B cell (primary cell): ENCODE measurements around the gene CEPT1. TPM values are rescaled to one million over a fixed set of nuclear protein-coding genes. Genes with fewer than 3 reads are reported as not detected.
A peak's percentile ranks its signal among the peaks of the same experiment; 100 is the strongest.

Experiments
- ATAC-seq: fragments of 200-7000 bp; cut with Tn5 transposase; one replicate; pipeline ENCODE4 v1.10.0; 2021; ENCODE audit warnings: low read depth, mild to moderate bottlenecking, moderate number of reproducible peaks, moderate library complexity
- CTCF ChIA-PET: fragments of 350-600 bp; sonication (Branson Sonifier 250); formaldehyde crosslinking; loops from one replicate; lab custom pipeline; 2021; ENCODE audit warnings: antibody characterized with exemption, inconsistent platforms; lab: Charles Lee
- POLR2A ChIA-PET: fragments of 350-600 bp; sonication (Branson Sonifier 250); formaldehyde crosslinking; loops from one replicate; lab custom pipeline; 2021; ENCODE audit warnings: antibody characterized with exemption; lab: Charles Lee
- DNase-seq: peaks from one replicate; pipeline ENCODE4 v3.0.0; 2013
- H2AFZ ChIP-seq: 2 replicates; pipeline ENCODE4 v1.6.1; 2012; ENCODE audit warnings: mild to moderate bottlenecking, low read depth, low read length; ENCODE audit not compliant: insufficient read depth, poor library complexity, severe bottlenecking
- H3K27ac ChIP-seq, 2 donors: 1 replicate in 1 of 2; 2 replicates in 1 of 2; pipeline ENCODE4 v1.5.1; 2012 to 2013; ENCODE audit warnings: low read length in 2 of 2, mild to moderate bottlenecking in 2 of 2, moderate library complexity in 1 of 2
- H3K27me3 ChIP-seq, 4 experiments: fragments of 200-600 bp in 1 of 4; sonication (generic) in 1 of 4; replicated peaks in 1 of 4; 1 replicate in 2 of 4; 2 replicates in 2 of 4; pipeline versions ENCODE4 v1.6.1 to v1.7.0; 2013 to 2016; ENCODE audit warnings: low read length in 3 of 4, mild to moderate bottlenecking in 2 of 4, mixed read lengths in 1 of 4, moderate library complexity in 1 of 4; ENCODE audit not compliant: insufficient read depth in 4 of 4, control insufficient read depth in 3 of 4; ENCODE audit errors: control extremely low read depth in 1 of 4
- H3K36me3 ChIP-seq, 2 experiments: replicated peaks in 1 of 2; 1 replicate in 1 of 2; 2 replicates in 1 of 2; pipeline versions ENCODE4 v1.6.1 to v1.7.1; 2013; ENCODE audit warnings: low read length in 1 of 2; ENCODE audit not compliant: insufficient read depth in 2 of 2, control insufficient read depth in 1 of 2; ENCODE audit errors: control extremely low read depth in 1 of 2, extremely low read depth in 1 of 2
- H3K4me1 ChIP-seq, 2 donors: fragments of 200-600 bp in 1 of 2; sonication (generic) in 1 of 2; 1 replicate in 1 of 2; 2 replicates in 1 of 2; pipeline versions ENCODE4 v1.5.1 to v1.6.1; 2013 to 2017; ENCODE audit warnings: low read length in 2 of 2; ENCODE audit not compliant: control insufficient read depth in 2 of 2, insufficient read depth in 2 of 2
- H3K4me2 ChIP-seq: replicated peaks from 2 replicates; pipeline ENCODE3; 2012; ENCODE audit warnings: mild to moderate bottlenecking, low read depth, low read length; ENCODE audit not compliant: poor library complexity, severe bottlenecking
- H3K4me3 ChIP-seq, 5 experiments: fragments of 200-600 bp in 1 of 5; sonication (generic) in 1 of 5; 1 replicate in 3 of 5; 2 replicates in 2 of 5; pipeline versions ENCODE4 v1.5.1 to v1.7.0; 2011 to 2016; ENCODE audit warnings: low read length in 4 of 5, mild to moderate bottlenecking in 4 of 5, low read depth in 2 of 5, control low read depth in 1 of 5, moderate library complexity in 1 of 5; ENCODE audit not compliant: insufficient read depth in 1 of 5; ENCODE audit errors: control extremely low read depth in 1 of 5, extremely low read depth in 1 of 5
- H3K79me2 ChIP-seq: fragments of 200-600 bp; sonication (generic); one replicate; pipeline ENCODE4 v1.6.0; 2016; ENCODE audit warnings: low read length; ENCODE audit not compliant: control insufficient read depth, insufficient read depth
- H3K9ac ChIP-seq: fragments of 200-600 bp; sonication (generic); 2 replicates; pipeline ENCODE4 v1.6.1; 2017; ENCODE audit warnings: mild to moderate bottlenecking, low read length, moderate library complexity
- H3K9me3 ChIP-seq, 3 donors: one replicate each; pipeline versions ENCODE4 v1.6.1 to v1.7.1; 2013; ENCODE audit warnings: low read length in 2 of 3; ENCODE audit not compliant: control insufficient read depth in 2 of 3, insufficient read depth in 1 of 3; ENCODE audit errors: control extremely low read depth in 1 of 3
- H4K20me1 ChIP-seq: 2 replicates; pipeline ENCODE4 v1.6.0; 2012; ENCODE audit warnings: mild to moderate bottlenecking, low read length; ENCODE audit not compliant: insufficient read depth, control insufficient read depth, poor library complexity, severe bottlenecking
- H3K27ac Mint-ChIP-seq: one replicate; pipeline ENCODE4 v1.8.0; 2021; ENCODE audit warnings: mixed read lengths
- H3K27me3 Mint-ChIP-seq: one replicate; pipeline ENCODE4 v1.8.0; 2021; ENCODE audit warnings: mixed read lengths
- H3K4me1 Mint-ChIP-seq: one replicate; pipeline ENCODE4 v1.8.0; 2021; ENCODE audit warnings: mixed read lengths
- H3K4me3 Mint-ChIP-seq: one replicate; pipeline ENCODE4 v1.8.0; 2021; ENCODE audit warnings: mixed read lengths
- H3K9me3 Mint-ChIP-seq: one replicate; pipeline ENCODE4 v1.8.0; 2022; ENCODE audit warnings: mixed read lengths; ENCODE audit not compliant: insufficient read depth
- CTCF ChIP-seq: fragments of 200-600 bp; IDR thresholded peaks from one replicate; pipeline ENCODE4 v1.8.0; 2022; ENCODE audit warnings: antibody characterized with exemption, mild to moderate bottlenecking
- EZH2 ChIP-seq: IDR thresholded peaks from 2 replicates; pipeline ENCODE4 v1.6.1; 2012; ENCODE audit warnings: borderline replicate concordance, low read depth, mild to moderate bottlenecking, moderate library complexity, low read length; ENCODE audit not compliant: insufficient read depth, poor library complexity, severe bottlenecking
- WGBS: methylation state at CpG from one replicate; pipeline ENCODE4 v1.1.5; 2013; ENCODE audit warnings: missing lambda C conversion rate; ENCODE audit not compliant: insufficient coverage; 5-methylcytosine and 5-hydroxymethylcytosine counted together
- intact Hi-C: fragments of 100-400 bp; cut with micrococcal nuclease; formaldehyde crosslinking; loops from one replicate; pipeline ENCODE4 v1.10.0; 2022
- polyA plus RNA-seq: library from polyadenylated mRNA; depleted of rRNA; stranded (reverse); fragments of >200 nt; gene quantifications from 2 replicates; pipeline ENCODE4 v1.2.3, GENCODE V29; 2012
- total RNA-seq, 2 donors: library from RNA; stranded (reverse); fragments of 120-200 nt in 1 of 2; gene quantifications; 1 replicate in 1 of 2; 2 replicates in 1 of 2; pipeline versions ENCODE4 v1.2.3 to v1.2.4, GENCODE V29; 2013 to 2022

The CEPT1 gene
- total and polyA plus RNA-seq, 2 donors (not counting 1 experiment from before 2014, with no cell fraction given), result 47.1 to 83.5 TPM

- intact Hi-C loops, result loop anchor here (10.0 kb wide), 1 partner anchor 424 kb away; no protein-coding TSS in a partner anchor
- DNase-seq (no peak), ATAC-seq (no peak)
- Mint-ChIP-seq H3K27me3 (no peaks in the 10 kb centered on the region), H3K4me3 (no peak overlapping the region), H3K4me1 (peaks cover 60% of the 10 kb centered on the region), H3K27ac (peak overlapping the region; percentile 7), H3K9me3 (peaks cover under 1% of the 10 kb centered on the region)
- H3K9me3 ChIP-seq, result no peaks in the 10 kb centered on the region
- H3K4me2 ChIP-seq, result no peak overlapping the region
- H3K4me3 ChIP-seq, result no peak overlapping the region
- no peaks in the 10 kb centered on the region for H3K36me3 ChIP-seq
- no peak for TF ChIP-seq CTCF
- no peak for TF ChIP-seq EZH2
- 88% methylated on average over 1 of the region's 1 CpG for WGBS
- ChIA-PET POLR2A (interaction anchor here (0.6 kb wide), 1 partner anchor 12 kb away, joined by 11 read pairs; no protein-coding TSS in a partner anchor), CTCF (interaction anchor here (3.0 kb wide), 1 partner anchor 14 kb away, joined by 17 read pairs; no protein-coding TSS in a partner anchor)
- H3K79me2 ChIP-seq, result peaks cover 2% of the 10 kb centered on the region
- H3K27ac ChIP-seq, result no peak overlapping the region
- no peaks in the 10 kb centered on the region for H4K20me1 ChIP-seq
- no peak overlapping the region for H3K9ac ChIP-seq
- H2AFZ ChIP-seq, result no peak overlapping the region
- H3K4me1 ChIP-seq, result peaks cover 33 to 49% of the 10 kb centered on the region in 2 donors
- H3K27me3 ChIP-seq, result no peaks in the 10 kb centered on the region
Observed at GRCh38 chr1:111208921-111209320, 68.9 kb downstream of the CEPT1 start.

GRCh38 chr1:111209622-111210021, 69.6 kb downstream of the CEPT1 start:
- Mint-ChIP-seq H3K4me3 (no peak overlapping the region), H3K9me3 (peaks cover 3% of the 10 kb centered on the region), H3K27me3 (no peaks in the 10 kb centered on the region), H3K27ac (no peak overlapping the region), H3K4me1 (peaks cover 66% of the 10 kb centered on the region)
- no peak overlapping the region for H3K27ac ChIP-seq
- H3K4me2 ChIP-seq, result no peak overlapping the region
- WGBS, result no CpG with 5 or more reads among the region's 4 CpGs
- no peak overlapping the region for H3K9ac ChIP-seq
- H4K20me1 ChIP-seq, result no peaks in the 10 kb centered on the region
- no peaks in the 10 kb centered on the region for H3K79me2 ChIP-seq
- ATAC-seq (no peak), DNase-seq (no peak)
- H3K9me3 ChIP-seq, result no peaks in the 10 kb centered on the region
- H3K4me1 ChIP-seq, result peaks cover 38 to 53% of the 10 kb centered on the region in 2 donors
- intact Hi-C loops, result loop anchor here (10.0 kb wide), 2 partner anchors 385 to 425 kb away; no protein-coding TSS in a partner anchor
- ChIA-PET CTCF (interaction anchor here (0.6 kb wide), 1 partner anchor 509 kb away, joined by 3 read pairs; no protein-coding TSS in a partner anchor), POLR2A (no interaction called here)
- no peak overlapping the region for H2AFZ ChIP-seq
- TF ChIP-seq CTCF, result no peak
- TF ChIP-seq EZH2, result no peak
- no peaks in the 10 kb centered on the region for H3K27me3 ChIP-seq
- no peaks in the 10 kb centered on the region for H3K36me3 ChIP-seq
- H3K4me3 ChIP-seq, result no peak overlapping the region
